ENCODE results near the gene RALGAPB.
"Not testable (repeated sequence)": the region's sequence is repeated elsewhere in the genome, so short reads cannot be mapped to it uniquely, and the experiment has no call there.

The RALGAPB gene

GRCh38 chr20:38497246-38497935 lies 24.7 kb downstream of the RALGAPB start:
- no peaks in the 10 kb centered on the region for H3K4me1 ChIP-seq (ENCODE audit: control insufficient read depth, insufficient read depth, low read length)
- H3K9me3 ChIP-seq (ENCODE audit: control insufficient read depth, insufficient read depth, low read length) = no peaks in the 10 kb centered on the region
- peaks cover 97% of the 10 kb centered on the region for H3K36me3 ChIP-seq (ENCODE audit: control insufficient read depth, insufficient read depth, low read length)
- no peak overlapping the region for H3K27ac ChIP-seq (ENCODE audit: low read depth, low read length)
- H3K27me3 ChIP-seq (ENCODE audit: control insufficient read depth, insufficient read depth, low read length) = no peaks in the 10 kb centered on the region
- H3K9ac ChIP-seq (ENCODE audit: low read depth, low read length) = no peak overlapping the region
- no peak overlapping the region for H3K4me3 ChIP-seq (ENCODE audit: low read depth, low read length)

GRCh38 chr20:38498909-38499308 lies 26.3 kb downstream of the RALGAPB start:
- H3K9ac ChIP-seq (ENCODE audit: low read depth, low read length) = no peak overlapping the region
- peaks cover 92% of the 10 kb centered on the region for H3K36me3 ChIP-seq (ENCODE audit: control insufficient read depth, insufficient read depth, low read length)
- no peak overlapping the region for H3K27ac ChIP-seq (ENCODE audit: low read depth, low read length)
- no peaks in the 10 kb centered on the region for H3K27me3 ChIP-seq (ENCODE audit: control insufficient read depth, insufficient read depth, low read length)
- no peak overlapping the region for H3K4me3 ChIP-seq (ENCODE audit: low read depth, low read length)
- no peaks in the 10 kb centered on the region for H3K4me1 ChIP-seq (ENCODE audit: control insufficient read depth, insufficient read depth, low read length)
- H3K9me3 ChIP-seq (ENCODE audit: control insufficient read depth, insufficient read depth, low read length) = no peaks in the 10 kb centered on the region

- Histone ChIP-seq H3K9me3 (ENCODE audit: control insufficient read depth, insufficient read depth, low read length) (no peaks in the 10 kb centered on the region), H3K4me3 (ENCODE audit: low read depth, low read length) (no peak overlapping the region), H3K27ac (ENCODE audit: low read depth, low read length) (no peak overlapping the region), H3K27me3 (ENCODE audit: control insufficient read depth, insufficient read depth, low read length) (no peaks in the 10 kb centered on the region), H3K36me3 (ENCODE audit: control insufficient read depth, insufficient read depth, low read length) (peaks cover 94% of the 10 kb centered on the region), H3K9ac (ENCODE audit: low read depth, low read length) (no peak overlapping the region), H3K4me1 (ENCODE audit: control insufficient read depth, insufficient read depth, low read length) (no peaks in the 10 kb centered on the region)
Observed at GRCh38 chr20:38499366-38499765, 26.7 kb downstream of the RALGAPB start.

GRCh38 chr20:38501858-38502436 lies 29.3 kb downstream of the RALGAPB start:
- H3K36me3 ChIP-seq (ENCODE audit: control insufficient read depth, insufficient read depth, low read length) = peaks cover 70% of the 10 kb centered on the region
- H3K9ac ChIP-seq (ENCODE audit: low read depth, low read length) = no peak overlapping the region
- H3K27me3 ChIP-seq (ENCODE audit: control insufficient read depth, insufficient read depth, low read length) = no peaks in the 10 kb centered on the region

GRCh38 chr20:38504368-38505090 lies 31.9 kb downstream of the RALGAPB start:
- H3K36me3 ChIP-seq (ENCODE audit: control insufficient read depth, insufficient read depth, low read length) = peaks cover 57% of the 10 kb centered on the region

More at GRCh38 chr20:38501858-38502436, 29.3 kb downstream of the RALGAPB start:
- no peak overlapping the region for H3K27ac ChIP-seq (ENCODE audit: low read depth, low read length)
- no peaks in the 10 kb centered on the region for H3K9me3 ChIP-seq (ENCODE audit: control insufficient read depth, insufficient read depth, low read length)
- no peak overlapping the region for H3K4me3 ChIP-seq (ENCODE audit: low read depth, low read length)
- H3K4me1 ChIP-seq (ENCODE audit: control insufficient read depth, insufficient read depth, low read length) = no peaks in the 10 kb centered on the region

GRCh38 chr20:38505091-38505455 lies 32.4 kb downstream of the RALGAPB start:
- Histone ChIP-seq H3K9ac (ENCODE audit: low read depth, low read length) (no peak overlapping the region), H3K9me3 (ENCODE audit: control insufficient read depth, insufficient read depth, low read length) (no peaks in the 10 kb centered on the region), H3K36me3 (ENCODE audit: control insufficient read depth, insufficient read depth, low read length) (peaks cover 57% of the 10 kb centered on the region), H3K4me1 (ENCODE audit: control insufficient read depth, insufficient read depth, low read length) (no peaks in the 10 kb centered on the region), H3K27me3 (ENCODE audit: control insufficient read depth, insufficient read depth, low read length) (no peaks in the 10 kb centered on the region), H3K4me3 (ENCODE audit: low read depth, low read length) (no peak overlapping the region), H3K27ac (ENCODE audit: low read depth, low read length) (no peak overlapping the region)

More at GRCh38 chr20:38504368-38505090, 31.9 kb downstream of the RALGAPB start:
- Histone ChIP-seq H3K4me3 (ENCODE audit: low read depth, low read length) (no peak overlapping the region), H3K27ac (ENCODE audit: low read depth, low read length) (no peak overlapping the region), H3K9me3 (ENCODE audit: control insufficient read depth, insufficient read depth, low read length) (no peaks in the 10 kb centered on the region), H3K9ac (ENCODE audit: low read depth, low read length) (no peak overlapping the region), H3K27me3 (ENCODE audit: control insufficient read depth, insufficient read depth, low read length) (no peaks in the 10 kb centered on the region), H3K4me1 (ENCODE audit: control insufficient read depth, insufficient read depth, low read length) (no peaks in the 10 kb centered on the region)

GRCh38 chr20:38511726-38512125 lies 39.1 kb downstream of the RALGAPB start:
- not testable (repeated sequence) for H3K4me3 ChIP-seq (ENCODE audit: low read depth, low read length); H3K9ac ChIP-seq (ENCODE audit: low read depth, low read length); H3K9me3 ChIP-seq (ENCODE audit: control insufficient read depth, insufficient read depth, low read length); H3K27me3 ChIP-seq (ENCODE audit: control insufficient read depth, insufficient read depth, low read length); H3K4me1 ChIP-seq (ENCODE audit: control insufficient read depth, insufficient read depth, low read length); H3K27ac ChIP-seq (ENCODE audit: low read depth, low read length)
- H3K36me3 ChIP-seq (ENCODE audit: control insufficient read depth, insufficient read depth, low read length) = peaks cover 46% of the 10 kb centered on the region

GRCh38 chr20:38514185-38514584 lies 41.5 kb downstream of the RALGAPB start:
- Histone ChIP-seq H3K27ac (ENCODE audit: low read depth, low read length) (no peak overlapping the region), H3K9ac (ENCODE audit: low read depth, low read length) (no peak overlapping the region), H3K9me3 (ENCODE audit: control insufficient read depth, insufficient read depth, low read length) (no peaks in the 10 kb centered on the region), H3K4me3 (ENCODE audit: low read depth, low read length) (no peak overlapping the region), H3K27me3 (ENCODE audit: control insufficient read depth, insufficient read depth, low read length) (no peaks in the 10 kb centered on the region), H3K36me3 (ENCODE audit: control insufficient read depth, insufficient read depth, low read length) (peaks cover 58% of the 10 kb centered on the region), H3K4me1 (ENCODE audit: control insufficient read depth, insufficient read depth, low read length) (no peaks in the 10 kb centered on the region)

GRCh38 chr20:38514947-38515346 lies 42.3 kb downstream of the RALGAPB start:
- Histone ChIP-seq H3K4me1 (ENCODE audit: control insufficient read depth, insufficient read depth, low read length) (no peaks in the 10 kb centered on the region), H3K27ac (ENCODE audit: low read depth, low read length) (no peak overlapping the region), H3K9ac (ENCODE audit: low read depth, low read length) (no peak overlapping the region), H3K36me3 (ENCODE audit: control insufficient read depth, insufficient read depth, low read length) (peaks cover 52% of the 10 kb centered on the region), H3K9me3 (ENCODE audit: control insufficient read depth, insufficient read depth, low read length) (no peaks in the 10 kb centered on the region), H3K4me3 (ENCODE audit: low read depth, low read length) (no peak overlapping the region), H3K27me3 (ENCODE audit: control insufficient read depth, insufficient read depth, low read length) (no peaks in the 10 kb centered on the region)

GRCh38 chr20:38515631-38516030 lies 43.0 kb downstream of the RALGAPB start:
- Histone ChIP-seq H3K9ac (ENCODE audit: low read depth, low read length) (no peak overlapping the region), H3K9me3 (ENCODE audit: control insufficient read depth, insufficient read depth, low read length) (no peaks in the 10 kb centered on the region), H3K27me3 (ENCODE audit: control insufficient read depth, insufficient read depth, low read length) (no peaks in the 10 kb centered on the region), H3K27ac (ENCODE audit: low read depth, low read length) (no peak overlapping the region), H3K4me3 (ENCODE audit: low read depth, low read length) (no peak overlapping the region), H3K36me3 (ENCODE audit: control insufficient read depth, insufficient read depth, low read length) (peaks cover 47% of the 10 kb centered on the region), H3K4me1 (ENCODE audit: control insufficient read depth, insufficient read depth, low read length) (no peaks in the 10 kb centered on the region)

GRCh38 chr20:38519426-38519825 lies 46.8 kb downstream of the RALGAPB start:
- H3K4me1 ChIP-seq (ENCODE audit: control insufficient read depth, insufficient read depth, low read length) = no peaks in the 10 kb centered on the region
- no peak overlapping the region for H3K9ac ChIP-seq (ENCODE audit: low read depth, low read length)
- H3K9me3 ChIP-seq (ENCODE audit: control insufficient read depth, insufficient read depth, low read length) = no peaks in the 10 kb centered on the region
- H3K27ac ChIP-seq (ENCODE audit: low read depth, low read length) = no peak overlapping the region
- H3K36me3 ChIP-seq (ENCODE audit: control insufficient read depth, insufficient read depth, low read length) = peaks cover 55% of the 10 kb centered on the region
- no peak overlapping the region for H3K4me3 ChIP-seq (ENCODE audit: low read depth, low read length)
- H3K27me3 ChIP-seq (ENCODE audit: control insufficient read depth, insufficient read depth, low read length) = no peaks in the 10 kb centered on the region
